Spinal cord (tissue), 10 donors: ENCODE results near the gene ISY1. TPM values are rescaled to one million over a fixed set of nuclear protein-coding genes. Genes with fewer than 3 reads are reported as not detected.
"Not testable (repeated sequence)": the region's sequence is repeated elsewhere in the genome, so short reads cannot be mapped to it uniquely, and the experiment has no call there.

Experiments
- DNase-seq, 6 donors: peaks; one replicate each; pipeline versions ENCODE4 v3.0.0 to v3.0.0-alpha.2; 2013 to 2015; ENCODE audit warnings: low spot score in 6 of 6, low read depth in 4 of 6
- H3K27ac ChIP-seq: one replicate; pipeline ENCODE4 v1.5.1; 2013; ENCODE audit warnings: low read depth, low read length, control low read depth
- H3K27me3 ChIP-seq: one replicate; pipeline ENCODE4 v1.6.1; 2013; ENCODE audit warnings: low read length; ENCODE audit not compliant: control insufficient read depth, insufficient read depth
- H3K36me3 ChIP-seq: one replicate; pipeline ENCODE4 v1.6.1; 2013; ENCODE audit warnings: low read length; ENCODE audit not compliant: control insufficient read depth, insufficient read depth
- H3K4me1 ChIP-seq: one replicate; pipeline ENCODE4 v1.6.1; 2013; ENCODE audit warnings: low read length; ENCODE audit not compliant: control insufficient read depth, insufficient read depth
- H3K4me3 ChIP-seq: one replicate; pipeline ENCODE4 v1.5.1; 2013; ENCODE audit warnings: low read depth, low read length, control low read depth
- H3K9me3 ChIP-seq: one replicate; pipeline ENCODE4 v1.6.1; 2013; ENCODE audit warnings: low read length; ENCODE audit not compliant: control insufficient read depth, insufficient read depth
- WGBS: methylation state at CpG from one replicate; pipeline ENCODE4 v1.1.5; 2013; ENCODE audit warnings: missing lambda C conversion rate; ENCODE audit not compliant: insufficient coverage; 5-methylcytosine and 5-hydroxymethylcytosine counted together
- long read RNA-seq, 4 donors: transcript quantifications; one replicate each; lab custom pipeline, GENCODE V29; 2026
- polyA plus RNA-seq, 2 donors: library from polyadenylated mRNA; unstranded; fragments of 120-200 nt; gene quantifications; one replicate each; pipeline ENCODE4 v1.2.1, GENCODE V29; 2013; ENCODE audit not compliant: insufficient read length in 2 of 2
- total RNA-seq, 2 donors: library from RNA; depleted of rRNA in 1 of 2; stranded (reverse); fragments of 120-200 nt in 1 of 2; fragments of >200 nt in 1 of 2; gene quantifications; one replicate each; pipeline versions ENCODE4 v1.2.3 to v1.2.4, GENCODE V29; 2013 to 2014
- donor health status: healthy.

The ISY1 gene
- 10 to 100 TPM; 14.6 to 30.7 TPM for total RNA-seq
- 10 to 100 TPM; 28.2 to 28.4 TPM for polyA plus RNA-seq
- long read RNA-seq, donor 1, partial matches to known transcripts = 0 of 6 reads
- long read RNA-seq, donor 1, other reads (novel, unspliced or antisense) = 0 of 6 reads
- long read RNA-seq, donor 2 = 0 reads
- long read RNA-seq, donor 3, partial matches to known transcripts = 0 of 1 reads
- long read RNA-seq, donor 3, other reads (novel, unspliced or antisense) = 0 of 1 reads
- long read RNA-seq, donor 4, transcript ISY1-203 (11 exons, 3,842 nt) = major isoform, 24 of 43 reads
- long read RNA-seq, donor 4, partial matches to known transcripts = 17 of 43 reads
- long read RNA-seq, donor 4, other reads (novel, unspliced or antisense) = 0 of 43 reads

- Histone ChIP-seq H3K4me1 (peaks cover 12% of the 10 kb centered on the region), H3K27me3 (no peaks in the 10 kb centered on the region), H3K27ac (peak within 1 kb of the TSS; percentile 100), H3K9me3 (no peaks in the 10 kb centered on the region), H3K36me3 (peaks cover 23% of the 10 kb centered on the region), H3K4me3 (peak within 1 kb of the TSS; percentile 86)
- WGBS = under 1% methylated on average over 54 of the region's 67 CpGs
- peak; percentile 93 to 99 (median 98) for DNase-seq
These were observed at the start of gene ISY1 for GRCh38 chr3:129160891-129161859. TSS of gene ISY1 (minus strand) at chr3:129161063. CDS start at chr3:129160975, 88 bp downstream.

DNA sequence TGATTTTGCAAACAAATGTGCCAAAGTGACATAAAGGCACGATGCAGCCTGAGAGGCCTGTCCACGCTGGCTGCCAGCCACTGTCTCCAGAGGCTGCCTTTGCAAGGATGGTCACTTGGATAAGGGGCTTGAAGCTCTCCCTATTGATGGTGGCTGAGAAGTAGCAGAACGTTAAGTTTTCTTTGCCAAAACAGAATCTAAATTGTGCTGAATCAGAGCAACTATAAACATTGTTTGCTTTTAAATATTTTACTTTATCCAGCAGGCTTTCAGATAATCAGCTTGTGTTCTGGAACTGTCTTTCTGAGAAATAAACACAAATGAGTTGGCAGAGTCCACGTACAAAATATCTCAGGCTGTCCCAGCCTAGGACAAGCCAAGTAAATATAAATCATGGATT, 46.6 kb upstream of the ISY1 start:
- no peaks in the 10 kb centered on the region for H3K27me3 ChIP-seq
- H3K36me3 ChIP-seq = no peaks in the 10 kb centered on the region
- H3K4me1 ChIP-seq = peaks cover 11% of the 10 kb centered on the region
- no peaks in the 10 kb centered on the region for H3K9me3 ChIP-seq
- peak in 1 of 6 donors; percentile 35 for DNase-seq
- H3K27ac ChIP-seq = no peak overlapping the region
- no peak overlapping the region for H3K4me3 ChIP-seq
- 69% methylated on average over 2 of the region's 4 CpGs for WGBS

DNA sequence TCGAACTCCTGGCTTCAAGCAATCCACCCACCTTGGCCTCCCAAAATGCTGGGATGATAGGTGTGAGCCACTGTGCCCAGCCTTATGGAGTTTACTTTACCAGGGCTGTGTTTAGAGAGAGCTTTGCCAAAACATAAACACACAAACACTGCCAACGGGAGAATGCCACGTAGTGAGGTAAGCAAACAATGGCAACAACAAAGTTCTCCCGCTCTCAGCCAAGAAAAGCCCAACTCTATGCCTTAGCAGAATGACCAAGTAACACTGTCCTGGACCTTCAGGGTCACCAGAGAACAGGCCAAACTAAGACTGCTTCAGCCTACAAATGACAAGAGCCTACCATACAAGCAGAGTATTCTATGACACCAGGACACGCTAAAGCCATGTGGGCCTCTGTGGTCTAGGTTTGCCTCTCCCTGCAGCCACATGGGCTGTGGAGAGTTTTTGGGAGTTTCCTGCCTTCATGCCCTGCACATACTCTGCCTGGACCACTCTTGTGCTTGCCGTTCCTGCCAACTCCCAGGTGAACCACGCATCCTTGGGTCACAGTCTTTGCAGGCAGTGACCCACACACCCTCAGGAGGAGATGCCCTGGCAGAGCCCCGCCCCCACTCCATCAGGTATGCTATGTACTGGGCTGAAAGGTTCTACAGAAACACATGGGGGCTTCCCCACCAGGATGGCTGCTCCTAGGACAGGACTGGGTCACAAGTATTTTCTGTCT, 44.4 kb upstream of the ISY1 start:
- Histone ChIP-seq H3K27me3 (no peaks in the 10 kb centered on the region), H3K4me1 (peaks cover 6% of the 10 kb centered on the region), H3K4me3 (no peak overlapping the region), H3K27ac (no peak overlapping the region), H3K36me3 (no peaks in the 10 kb centered on the region), H3K9me3 (no peaks in the 10 kb centered on the region)
- no peak for DNase-seq
- WGBS = 73% methylated on average over 6 of the region's 8 CpGs

DNA sequence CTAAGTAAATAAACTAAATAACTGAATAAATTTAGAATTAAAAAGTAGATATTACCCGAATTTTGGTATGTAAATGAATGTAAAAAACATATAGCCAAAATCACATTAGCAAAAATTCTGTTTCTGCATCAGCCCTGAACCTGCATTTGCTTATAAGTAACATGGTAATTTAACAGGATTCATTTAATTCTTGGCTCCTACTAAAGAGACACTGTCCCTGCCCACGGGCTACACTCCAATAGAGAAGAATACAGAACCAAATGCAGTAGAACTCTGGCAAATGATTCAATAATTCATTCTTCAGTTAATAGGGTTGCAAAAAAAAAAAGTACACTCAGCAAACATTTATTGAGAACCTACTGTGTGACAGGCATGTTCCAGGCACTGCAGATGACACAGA, 43.6 kb upstream of the ISY1 start:
- Histone ChIP-seq H3K9me3 (no peaks in the 10 kb centered on the region), H3K36me3 (no peaks in the 10 kb centered on the region), H3K27ac (no peak overlapping the region), H3K27me3 (no peaks in the 10 kb centered on the region), H3K4me3 (no peak overlapping the region), H3K4me1 (peaks cover 6% of the 10 kb centered on the region)
- no peak for DNase-seq
- no CpG with 5 or more reads among the region's 2 CpGs for WGBS

GRCh38 chr3:129199366-129199765, 38.5 kb upstream of the ISY1 start:
- 92% methylated on average over 4 of the region's 8 CpGs for WGBS
- H3K27ac ChIP-seq = no peak overlapping the region

GRCh38 chr3:129197321-129197720, 36.5 kb upstream of the ISY1 start:
- H3K27me3 ChIP-seq = no peaks in the 10 kb centered on the region
- H3K4me1 ChIP-seq = no peaks in the 10 kb centered on the region
- no peaks in the 10 kb centered on the region for H3K36me3 ChIP-seq
- H3K9me3 ChIP-seq = no peaks in the 10 kb centered on the region
- H3K4me3 ChIP-seq = no peak overlapping the region
- no CpG with 5 or more reads among the region's 1 CpG for WGBS
- no peak for DNase-seq
- H3K27ac ChIP-seq = no peak overlapping the region

More at GRCh38 chr3:129199366-129199765, 38.5 kb upstream of the ISY1 start:
- DNase-seq = no peak
- H3K36me3 ChIP-seq = no peaks in the 10 kb centered on the region
- H3K4me3 ChIP-seq = no peak overlapping the region
- no peaks in the 10 kb centered on the region for H3K27me3 ChIP-seq
- no peaks in the 10 kb centered on the region for H3K9me3 ChIP-seq
- H3K4me1 ChIP-seq = no peaks in the 10 kb centered on the region

GRCh38 chr3:129196601-129197000, 35.7 kb upstream of the ISY1 start:
- no peaks in the 10 kb centered on the region for H3K9me3 ChIP-seq
- no peak for DNase-seq
- no peak overlapping the region for H3K27ac ChIP-seq
- WGBS = no CpG with 5 or more reads among the region's 3 CpGs
- H3K4me3 ChIP-seq = no peak overlapping the region
- no peaks in the 10 kb centered on the region for H3K4me1 ChIP-seq
- no peaks in the 10 kb centered on the region for H3K27me3 ChIP-seq
- no peaks in the 10 kb centered on the region for H3K36me3 ChIP-seq

DNA sequence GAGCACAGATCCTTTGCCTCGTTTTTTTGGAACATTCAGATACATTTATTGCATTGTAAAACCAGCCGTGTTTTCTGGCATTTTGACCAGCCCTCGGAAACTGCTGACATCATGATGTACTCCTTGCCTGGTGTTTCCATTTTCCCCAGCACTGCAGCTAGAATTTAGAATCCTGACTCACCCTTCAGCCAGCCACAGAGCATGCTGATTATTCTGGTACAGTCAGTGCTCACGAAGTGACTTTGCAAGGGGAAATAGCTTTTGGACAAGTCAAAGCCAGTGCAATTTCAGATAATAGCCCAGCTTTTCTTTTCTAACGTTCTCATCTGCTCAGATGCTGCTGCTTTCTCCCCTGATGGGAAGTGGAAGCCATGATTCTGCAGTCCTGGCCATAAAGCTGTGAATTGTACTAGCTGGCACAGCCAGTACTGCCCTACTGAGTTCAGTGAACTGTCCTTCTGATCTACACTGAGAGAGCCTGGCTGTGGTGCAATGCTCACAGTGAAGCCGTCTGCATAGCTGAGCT, 34.9 kb upstream of the ISY1 start:
- Histone ChIP-seq H3K27me3 (no peaks in the 10 kb centered on the region), H3K4me3 (no peak overlapping the region), H3K27ac (peak overlapping the region; percentile 69), H3K36me3 (no peaks in the 10 kb centered on the region), H3K9me3 (no peaks in the 10 kb centered on the region), H3K4me1 (no peaks in the 10 kb centered on the region)
- DNase-seq = peak in 3 of 6 donors; percentile 10 to 46 (median 17)
- WGBS = 36% methylated on average over 4 of the region's 6 CpGs

GRCh38 chr3:129189793-129190192, 28.9 kb upstream of the ISY1 start:
- H3K4me1 ChIP-seq, H3K36me3 ChIP-seq, H3K27me3 ChIP-seq, DNase-seq, H3K27ac ChIP-seq, H3K9me3 ChIP-seq, H3K4me3 ChIP-seq: not testable (repeated sequence)
- WGBS = 97% methylated on average over 5 of the region's 8 CpGs
